SK-N-SH treated with all-trans-retinoic acid at 6 μM for 48 hours (cell line): ENCODE measurements around the gene RGL1.

Source experiments
- ATAC-seq: fragments of 200-7000 bp; cut with Tn5 transposase; 3 replicates; pipeline ENCODE4 v1.9.1; 2020; ENCODE audit warnings: mild to moderate bottlenecking, moderate library complexity
- ARNTL ChIP-seq: fragments of 450-650 bp; formaldehyde crosslinking; IDR thresholded peaks from 2 replicates; pipeline ENCODE4 v1.5.0; 2020; ENCODE audit warnings: low read depth, mild to moderate bottlenecking, moderate library complexity, borderline replicate concordance
- BACH2 ChIP-seq: fragments of 250-450 bp; sonication (Bioruptor Pico); IDR thresholded peaks from 2 replicates; pipeline ENCODE4 v1.9.0; 2021; ENCODE audit warnings: mild to moderate bottlenecking, borderline replicate concordance
- CSDC2 ChIP-seq: fragments of 250-450 bp; sonication (Bioruptor Pico); IDR thresholded peaks from 2 replicates; pipeline ENCODE4 v1.5.0; 2020; ENCODE audit warnings: mild to moderate bottlenecking, moderate library complexity
- ESRRG ChIP-seq: fragments of 250-450 bp; sonication (Bioruptor Pico); IDR thresholded peaks from 2 replicates; pipeline ENCODE4 v1.6.1; 2021; ENCODE audit warnings: mild to moderate bottlenecking
- GLIS3 ChIP-seq: fragments of 250-450 bp; sonication (Bioruptor Pico); IDR thresholded peaks from 2 replicates; pipeline ENCODE4 v1.5.0; 2020; ENCODE audit warnings: mild to moderate bottlenecking, moderate library complexity
- ISL1 ChIP-seq: fragments of 250-450 bp; sonication (Bioruptor Pico); IDR thresholded peaks from 2 replicates; pipeline ENCODE4 v2.1.2; 2022; ENCODE audit warnings: mild to moderate bottlenecking, moderate library complexity
- OSR1 ChIP-seq: fragments of 250-450 bp; sonication (Bioruptor Pico); IDR thresholded peaks from 2 replicates; pipeline ENCODE4 v1.8.0; 2022; ENCODE audit warnings: moderate library complexity, mild to moderate bottlenecking, inconsistent platforms
- PPARA ChIP-seq: fragments of 250-450 bp; sonication (Bioruptor Pico); IDR thresholded peaks from 2 replicates; pipeline ENCODE4 v1.5.0; 2020; ENCODE audit warnings: mild to moderate bottlenecking, borderline replicate concordance
- RARB ChIP-seq: fragments of 250-450 bp; sonication (Bioruptor Pico); IDR thresholded peaks from 2 replicates; pipeline ENCODE4 v1.8.0; 2021; ENCODE audit warnings: mild to moderate bottlenecking, moderate library complexity
- SNAI2 ChIP-seq: fragments of 250-450 bp; sonication (Bioruptor Pico); IDR thresholded peaks from 2 replicates; pipeline ENCODE4 v1.5.0; 2020; ENCODE audit warnings: mild to moderate bottlenecking, moderate library complexity
- TCF4 ChIP-seq: fragments of 250-450 bp; sonication (Bioruptor Pico); IDR thresholded peaks from 2 replicates; pipeline ENCODE4 v1.8.0; 2021; ENCODE audit warnings: mild to moderate bottlenecking, moderate library complexity, borderline replicate concordance
- TOX ChIP-seq: fragments of 250-450 bp; sonication (Bioruptor Pico); IDR thresholded peaks from 2 replicates; pipeline ENCODE4 v1.8.0; 2021; ENCODE audit warnings: mild to moderate bottlenecking, moderate library complexity, borderline replicate concordance
- ZC3H10 ChIP-seq: fragments of 250-450 bp; sonication (Bioruptor Pico); IDR thresholded peaks from 2 replicates; pipeline ENCODE4 v1.5.1; 2021; ENCODE audit warnings: mild to moderate bottlenecking, moderate library complexity
- ZFP3 ChIP-seq: fragments of 250-450 bp; sonication (Bioruptor Pico); IDR thresholded peaks from 2 replicates; pipeline ENCODE4 v1.5.0; 2020; ENCODE audit warnings: mild to moderate bottlenecking, moderate library complexity
- ZFP30 ChIP-seq: fragments of 450-650 bp; formaldehyde crosslinking; IDR thresholded peaks from 2 replicates; pipeline ENCODE4 v1.5.0; 2022; ENCODE audit warnings: mild to moderate bottlenecking, moderate library complexity
- ZNF565 ChIP-seq: fragments of 450-650 bp; formaldehyde crosslinking; conservative IDR thresholded peaks from 2 replicates; pipeline ENCODE4 v1.5.0; 2020; ENCODE audit warnings: low read depth, mild to moderate bottlenecking, moderate library complexity
- ZNF70 ChIP-seq: fragments of 450-650 bp; formaldehyde crosslinking; IDR thresholded peaks from 2 replicates; pipeline ENCODE4 v1.5.0; 2020; ENCODE audit warnings: mild to moderate bottlenecking, moderate library complexity
- ZNF8 ChIP-seq: fragments of 450-650 bp; formaldehyde crosslinking; IDR thresholded peaks from 2 replicates; pipeline ENCODE4 v1.5.0; 2020; ENCODE audit warnings: mild to moderate bottlenecking, moderate library complexity
- TF ChIP-seq, protein P1 (sequence below): fragments of 250-450 bp; sonication (Bioruptor Pico); IDR thresholded peaks from 2 replicates; pipeline ENCODE4 v1.8.0; 2020; ENCODE audit warnings: mild to moderate bottlenecking, moderate library complexity, borderline replicate concordance
- TF ChIP-seq, protein P2 (sequence below): fragments of 250-450 bp; sonication (Bioruptor Pico); IDR thresholded peaks from 2 replicates; pipeline ENCODE4 v1.5.1; 2021; ENCODE audit warnings: mild to moderate bottlenecking, moderate library complexity
- TF ChIP-seq, protein P3 (sequence below): fragments of 250-450 bp; sonication (Bioruptor Pico); IDR thresholded peaks from 2 replicates; pipeline ENCODE4 v1.5.0; 2020; ENCODE audit warnings: mild to moderate bottlenecking, moderate library complexity
- TF ChIP-seq, protein P4 (sequence below): fragments of 250-450 bp; sonication (Bioruptor Pico); IDR thresholded peaks from 2 replicates; pipeline ENCODE4 v1.5.1; 2020; ENCODE audit warnings: low read depth, mild to moderate bottlenecking, moderate library complexity

Gene RGL1

DNA sequence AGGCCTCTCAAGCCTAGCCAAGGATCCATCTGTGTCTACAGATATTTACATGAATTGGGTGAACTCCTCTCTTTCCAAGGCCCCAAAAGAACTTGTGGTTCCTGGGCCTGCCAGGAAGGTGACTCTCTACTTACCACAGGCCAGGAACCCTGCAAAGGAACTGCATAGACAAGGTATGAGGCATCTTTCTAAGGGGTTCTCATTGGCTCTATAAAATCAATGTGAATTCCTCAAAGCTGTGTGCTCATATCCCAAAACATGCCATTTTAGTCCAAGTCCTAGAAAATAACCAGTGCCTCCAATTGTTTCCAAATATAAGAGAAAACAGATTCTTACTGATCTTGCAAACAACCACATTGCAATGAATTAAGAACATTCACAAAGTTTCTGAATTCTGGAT is 39.9 kb upstream of the RGL1 start (continued):
- no peak for TF ChIP-seq TOX
- no peak for TF ChIP-seq GLIS3 (CRISPR knock-in tag)
- no peak for TF ChIP-seq ZFP3 (CRISPR knock-in tag)

DNA sequence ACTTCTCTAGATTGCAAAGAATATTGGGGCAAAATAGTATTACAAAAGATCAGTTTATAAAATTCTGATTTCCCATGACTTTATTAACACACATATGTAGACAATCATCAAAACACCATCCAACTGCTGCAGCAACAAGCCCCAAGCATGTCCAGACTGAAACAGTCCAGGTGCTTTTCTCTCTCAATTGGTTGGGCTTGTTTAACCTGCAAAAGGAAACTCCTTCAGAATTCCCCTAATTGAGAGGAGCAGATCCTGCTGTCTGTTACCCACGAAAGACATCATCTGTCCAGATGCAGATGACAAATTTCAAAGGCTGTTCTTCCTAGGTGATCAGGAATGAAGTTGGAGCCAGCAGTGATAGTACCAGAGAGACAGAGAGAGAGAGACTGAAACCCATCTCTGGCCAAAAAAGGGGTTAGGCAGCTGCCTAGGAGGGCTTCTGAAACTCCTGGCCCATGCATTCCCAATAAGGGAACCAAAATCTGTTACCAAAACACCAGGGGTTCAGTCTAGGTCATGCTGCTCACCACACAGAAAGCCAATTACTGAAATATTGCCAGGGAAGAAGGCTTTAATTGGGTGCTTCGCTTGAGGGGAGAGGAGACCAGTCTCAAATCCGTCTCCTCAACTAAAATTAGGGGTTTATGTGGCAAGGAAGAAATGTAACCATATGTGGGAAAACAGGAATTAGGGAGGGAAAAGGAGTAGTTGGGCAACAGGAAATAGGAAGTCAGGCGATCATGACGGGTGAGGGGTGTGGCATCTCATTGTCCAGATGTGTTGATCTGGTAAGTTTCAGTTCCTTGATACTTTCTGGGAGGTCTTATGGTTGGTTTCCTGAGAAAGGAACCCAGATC is 34.7 kb upstream of the RGL1 start:
- no peak for ATAC-seq
- TF ChIP-seq ZNF70 (CRISPR knock-in tag) (no peak), ARNTL (CRISPR knock-in tag) (no peak)

DNA sequence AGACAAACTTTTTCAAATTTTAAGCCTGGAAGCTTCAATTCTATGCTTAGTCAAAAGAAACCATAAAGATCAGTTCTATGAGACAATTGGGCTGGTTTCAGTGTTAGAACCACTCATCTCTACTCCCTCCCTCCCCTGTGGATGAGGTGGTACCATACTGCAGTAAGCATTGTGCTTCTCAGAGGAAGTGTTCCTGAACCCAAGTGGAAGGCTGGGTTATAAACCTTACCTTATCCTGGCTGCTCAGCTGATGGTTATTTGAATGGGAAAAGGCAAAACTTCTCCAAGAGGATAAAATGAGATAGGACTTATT is 34.1 kb upstream of the RGL1 start:
- TF ChIP-seq, protein P1, sequence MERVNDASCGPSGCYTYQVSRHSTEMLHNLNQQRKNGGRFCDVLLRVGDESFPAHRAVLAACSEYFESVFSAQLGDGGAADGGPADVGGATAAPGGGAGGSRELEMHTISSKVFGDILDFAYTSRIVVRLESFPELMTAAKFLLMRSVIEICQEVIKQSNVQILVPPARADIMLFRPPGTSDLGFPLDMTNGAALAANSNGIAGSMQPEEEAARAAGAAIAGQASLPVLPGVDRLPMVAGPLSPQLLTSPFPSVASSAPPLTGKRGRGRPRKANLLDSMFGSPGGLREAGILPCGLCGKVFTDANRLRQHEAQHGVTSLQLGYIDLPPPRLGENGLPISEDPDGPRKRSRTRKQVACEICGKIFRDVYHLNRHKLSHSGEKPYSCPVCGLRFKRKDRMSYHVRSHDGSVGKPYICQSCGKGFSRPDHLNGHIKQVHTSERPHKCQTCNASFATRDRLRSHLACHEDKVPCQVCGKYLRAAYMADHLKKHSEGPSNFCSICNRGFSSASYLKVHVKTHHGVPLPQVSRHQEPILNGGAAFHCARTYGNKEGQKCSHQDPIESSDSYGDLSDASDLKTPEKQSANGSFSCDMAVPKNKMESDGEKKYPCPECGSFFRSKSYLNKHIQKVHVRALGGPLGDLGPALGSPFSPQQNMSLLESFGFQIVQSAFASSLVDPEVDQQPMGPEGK (CRISPR knock-in tag) = no peak
- no peak for TF ChIP-seq TOX
- TF ChIP-seq ZNF565 (CRISPR knock-in tag) = no peak
- TF ChIP-seq, protein P2, sequence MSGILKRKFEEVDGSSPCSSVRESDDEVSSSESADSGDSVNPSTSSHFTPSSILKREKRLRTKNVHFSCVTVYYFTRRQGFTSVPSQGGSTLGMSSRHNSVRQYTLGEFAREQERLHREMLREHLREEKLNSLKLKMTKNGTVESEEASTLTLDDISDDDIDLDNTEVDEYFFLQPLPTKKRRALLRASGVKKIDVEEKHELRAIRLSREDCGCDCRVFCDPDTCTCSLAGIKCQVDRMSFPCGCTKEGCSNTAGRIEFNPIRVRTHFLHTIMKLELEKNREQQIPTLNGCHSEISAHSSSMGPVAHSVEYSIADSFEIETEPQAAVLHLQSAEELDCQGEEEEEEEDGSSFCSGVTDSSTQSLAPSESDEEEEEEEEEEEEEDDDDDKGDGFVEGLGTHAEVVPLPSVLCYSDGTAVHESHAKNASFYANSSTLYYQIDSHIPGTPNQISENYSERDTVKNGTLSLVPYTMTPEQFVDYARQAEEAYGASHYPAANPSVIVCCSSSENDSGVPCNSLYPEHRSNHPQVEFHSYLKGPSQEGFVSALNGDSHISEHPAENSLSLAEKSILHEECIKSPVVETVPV (CRISPR knock-in tag) = no peak
- TF ChIP-seq, protein P3, sequence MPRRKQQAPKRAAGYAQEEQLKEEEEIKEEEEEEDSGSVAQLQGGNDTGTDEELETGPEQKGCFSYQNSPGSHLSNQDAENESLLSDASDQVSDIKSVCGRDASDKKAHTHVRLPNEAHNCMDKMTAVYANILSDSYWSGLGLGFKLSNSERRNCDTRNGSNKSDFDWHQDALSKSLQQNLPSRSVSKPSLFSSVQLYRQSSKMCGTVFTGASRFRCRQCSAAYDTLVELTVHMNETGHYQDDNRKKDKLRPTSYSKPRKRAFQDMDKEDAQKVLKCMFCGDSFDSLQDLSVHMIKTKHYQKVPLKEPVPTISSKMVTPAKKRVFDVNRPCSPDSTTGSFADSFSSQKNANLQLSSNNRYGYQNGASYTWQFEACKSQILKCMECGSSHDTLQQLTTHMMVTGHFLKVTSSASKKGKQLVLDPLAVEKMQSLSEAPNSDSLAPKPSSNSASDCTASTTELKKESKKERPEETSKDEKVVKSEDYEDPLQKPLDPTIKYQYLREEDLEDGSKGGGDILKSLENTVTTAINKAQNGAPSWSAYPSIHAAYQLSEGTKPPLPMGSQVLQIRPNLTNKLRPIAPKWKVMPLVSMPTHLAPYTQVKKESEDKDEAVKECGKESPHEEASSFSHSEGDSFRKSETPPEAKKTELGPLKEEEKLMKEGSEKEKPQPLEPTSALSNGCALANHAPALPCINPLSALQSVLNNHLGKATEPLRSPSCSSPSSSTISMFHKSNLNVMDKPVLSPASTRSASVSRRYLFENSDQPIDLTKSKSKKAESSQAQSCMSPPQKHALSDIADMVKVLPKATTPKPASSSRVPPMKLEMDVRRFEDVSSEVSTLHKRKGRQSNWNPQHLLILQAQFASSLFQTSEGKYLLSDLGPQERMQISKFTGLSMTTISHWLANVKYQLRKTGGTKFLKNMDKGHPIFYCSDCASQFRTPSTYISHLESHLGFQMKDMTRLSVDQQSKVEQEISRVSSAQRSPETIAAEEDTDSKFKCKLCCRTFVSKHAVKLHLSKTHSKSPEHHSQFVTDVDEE (CRISPR knock-in tag) = no peak
- no peak for TF ChIP-seq SNAI2
- no peak for TF ChIP-seq ZFP30 (CRISPR knock-in tag)
- TF ChIP-seq ZNF70 (CRISPR knock-in tag) = no peak
- TF ChIP-seq PPARA = no peak
- TF ChIP-seq ISL1 (CRISPR knock-in tag) = no peak
- no peak for TF ChIP-seq ZNF8 (CRISPR knock-in tag)
- TF ChIP-seq GLIS3 (CRISPR knock-in tag) = no peak
- no peak for TF ChIP-seq CSDC2 (CRISPR knock-in tag)
- no peak for TF ChIP-seq RARB (CRISPR knock-in tag)
- TF ChIP-seq ESRRG = no peak
- no peak for TF ChIP-seq TCF4
- TF ChIP-seq ZFP3 (CRISPR knock-in tag) = no peak
- TF ChIP-seq, protein P4, sequence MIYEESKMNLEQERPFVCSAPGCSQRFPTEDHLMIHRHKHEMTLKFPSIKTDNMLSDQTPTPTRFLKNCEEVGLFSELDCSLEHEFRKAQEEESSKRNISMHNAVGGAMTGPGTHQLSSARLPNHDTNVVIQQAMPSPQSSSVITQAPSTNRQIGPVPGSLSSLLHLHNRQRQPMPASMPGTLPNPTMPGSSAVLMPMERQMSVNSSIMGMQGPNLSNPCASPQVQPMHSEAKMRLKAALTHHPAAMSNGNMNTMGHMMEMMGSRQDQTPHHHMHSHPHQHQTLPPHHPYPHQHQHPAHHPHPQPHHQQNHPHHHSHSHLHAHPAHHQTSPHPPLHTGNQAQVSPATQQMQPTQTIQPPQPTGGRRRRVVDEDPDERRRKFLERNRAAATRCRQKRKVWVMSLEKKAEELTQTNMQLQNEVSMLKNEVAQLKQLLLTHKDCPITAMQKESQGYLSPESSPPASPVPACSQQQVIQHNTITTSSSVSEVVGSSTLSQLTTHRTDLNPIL (CRISPR knock-in tag) = no peak
- no peak for TF ChIP-seq OSR1 (CRISPR knock-in tag)
- TF ChIP-seq BACH2 (CRISPR knock-in tag) = no peak
- ATAC-seq = no peak

DNA sequence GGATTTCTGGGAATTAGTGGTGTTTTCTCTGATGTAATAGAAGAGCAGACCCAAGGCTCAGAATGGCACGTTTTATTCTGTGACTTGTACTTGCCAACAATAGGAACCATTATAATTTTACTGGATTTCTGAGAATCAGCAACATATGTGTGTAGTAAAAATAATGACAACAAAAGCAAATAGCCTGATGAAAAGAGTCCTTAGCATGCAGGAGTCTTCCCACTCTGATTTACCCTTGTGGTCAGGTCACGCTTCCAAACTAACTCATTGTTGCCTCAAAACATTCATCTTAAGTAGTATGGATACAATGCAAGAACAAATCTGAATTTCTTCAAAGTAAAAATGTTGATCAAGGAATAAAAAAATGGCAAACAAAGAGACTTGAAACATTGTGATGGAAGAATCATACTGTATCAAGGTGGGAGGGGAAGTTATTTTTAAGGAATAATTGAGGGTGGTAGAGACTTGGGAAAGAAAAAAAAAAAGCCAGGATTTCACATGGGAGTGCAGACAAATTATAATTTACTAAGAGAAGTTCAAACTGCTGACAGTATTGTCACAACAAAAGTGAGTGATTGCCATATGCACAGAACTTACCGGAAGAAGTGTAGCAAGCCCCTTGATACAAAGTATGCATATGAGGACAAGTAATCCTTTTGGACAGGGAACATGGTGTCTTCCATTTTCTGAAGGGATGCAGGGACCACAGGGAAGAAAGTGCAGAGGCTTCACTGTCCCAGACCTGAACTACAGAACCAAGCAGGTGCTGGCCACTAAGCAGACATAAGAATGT is 31.2 kb upstream of the RGL1 start:
- TF ChIP-seq ZFP3 (CRISPR knock-in tag) = no peak
- TF ChIP-seq OSR1 (CRISPR knock-in tag) = no peak
- no peak for TF ChIP-seq CSDC2 (CRISPR knock-in tag)
- no peak for TF ChIP-seq ESRRG
- TF ChIP-seq, protein P1 (CRISPR knock-in tag) = no peak
- no peak for TF ChIP-seq PPARA
- TF ChIP-seq ZNF8 (CRISPR knock-in tag) = no peak
- TF ChIP-seq ARNTL (CRISPR knock-in tag) = no peak
- TF ChIP-seq, protein P3 (CRISPR knock-in tag) = no peak
- no peak for TF ChIP-seq ISL1 (CRISPR knock-in tag)
- TF ChIP-seq ZC3H10 = no peak
- no peak for TF ChIP-seq BACH2 (CRISPR knock-in tag)
- TF ChIP-seq ZNF70 (CRISPR knock-in tag) = no peak
- TF ChIP-seq, all 23 proteins: peak for 0
- no peak for ATAC-seq
